NCI-H1092 (cell line): ENCODE results near the gene SOX9.
A peak's percentile ranks its signal among the peaks of the same experiment; 100 is the strongest.
"Not testable (repeated sequence)": the region's sequence is repeated elsewhere in the genome, so short reads cannot be mapped to it uniquely, and the experiment has no call there.

ENCODE experiments used
- DNase-seq: peaks from one replicate; lab custom pipeline; 2025; lab: John Stamatoyannopoulos, UW

SOX9 gene

GRCh38 chr17:72111336-72111923 lies 9.4 kb upstream of the SOX9 start:
- no peak for DNase-seq

GRCh38 chr17:72111926-72112325 lies 8.9 kb upstream of the SOX9 start:
- not testable (repeated sequence) for DNase-seq

GRCh38 chr17:72113751-72114150 lies 7.1 kb upstream of the SOX9 start:
- DNase-seq: no peak

GRCh38 chr17:72115781-72116525 lies 4.9 kb upstream of the SOX9 start:
- DNase-seq: no peak

- DNase-seq: no peak
Measured at GRCh38 chr17:72116661-72117521, 3.9 kb upstream of the SOX9 start.

- DNase-seq: no peak
Measured at GRCh38 chr17:72117535-72118334, 3.1 kb upstream of the SOX9 start.

- peak; percentile 39 for DNase-seq
Measured at GRCh38 chr17:72118335-72119076, 2.3 kb upstream of the SOX9 start.

GRCh38 chr17:72119077-72119872 lies 1.5 kb upstream of the SOX9 start:
- no peak for DNase-seq

GRCh38 chr17:72119873-72120641 lies 763 bp upstream of the SOX9 start:
- DNase-seq: peak; percentile 42

- DNase-seq: peak; percentile 22
Measured at GRCh38 chr17:72121164-72122009, 567 bp downstream of the SOX9 start.

GRCh38 chr17:72122010-72122764 lies 1.4 kb downstream of the SOX9 start:
- DNase-seq: no peak

GRCh38 chr17:72122765-72123529 lies 2.1 kb downstream of the SOX9 start:
- no peak for DNase-seq

GRCh38 chr17:72123530-72124437 lies 3.0 kb downstream of the SOX9 start:
- no peak for DNase-seq

- DNase-seq: no peak
Measured at GRCh38 chr17:72124438-72124775, 3.6 kb downstream of the SOX9 start.

- DNase-seq: no peak
Measured at GRCh38 chr17:72125226-72125651, 4.4 kb downstream of the SOX9 start.

GRCh38 chr17:72125742-72126141 lies 4.9 kb downstream of the SOX9 start:
- DNase-seq: no peak
